Activated CD8-positive, alpha-beta memory T cell treated with anti-CD3 and anti-CD28 coated beads, Interleukin-2, amount 50 U/mL, for 48 hours (primary cell): ENCODE measurements around the gene SCFD1.

Experiments
- DNase-seq: peaks from one replicate; pipeline ENCODE4 v3.0.0-alpha.2; 2020

Gene SCFD1

DNA sequence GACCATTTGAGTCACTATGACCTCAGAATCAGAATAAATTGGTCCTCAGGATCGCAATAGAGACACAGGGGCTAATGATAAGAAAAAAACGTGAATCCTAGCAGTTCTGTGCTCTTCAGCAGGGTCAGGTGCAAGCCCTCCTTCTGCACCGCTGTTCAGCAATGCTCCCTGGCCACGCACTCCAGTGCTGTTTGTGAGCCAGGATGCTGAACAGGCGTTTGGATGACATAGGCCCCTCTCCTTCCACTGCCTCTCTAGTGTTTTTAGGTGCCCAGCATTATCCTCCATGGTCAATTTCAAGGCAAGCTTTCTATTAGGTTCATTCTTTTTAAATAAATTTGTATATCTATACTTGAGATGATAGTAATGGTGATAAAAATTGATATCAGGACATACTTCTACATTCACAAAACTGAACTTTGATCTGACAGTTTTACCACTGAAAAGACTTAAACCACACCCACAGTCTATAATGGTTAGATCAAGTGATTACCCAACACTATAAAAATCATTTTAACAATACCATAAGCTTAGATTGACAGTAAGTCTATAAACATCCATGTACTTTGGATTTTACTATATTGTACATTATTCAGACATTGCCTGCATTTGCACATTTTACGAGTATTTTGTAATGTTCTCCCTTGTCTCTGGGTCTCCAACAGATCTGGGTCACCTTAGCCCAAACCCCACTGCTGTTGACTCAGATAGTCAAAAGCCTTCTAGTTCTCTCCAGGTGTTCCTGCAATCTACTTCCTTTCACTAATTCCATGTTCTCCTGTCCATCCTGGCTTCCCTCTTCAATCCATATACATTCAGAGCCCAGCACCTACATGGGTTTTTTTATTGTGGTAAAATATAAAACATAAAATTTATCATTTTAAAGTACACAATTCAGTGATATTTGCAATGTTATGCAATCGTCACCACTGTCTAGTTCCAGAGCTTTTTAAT lies 137.3 kb downstream of the SCFD1 start:
- no peak for DNase-seq

DNA sequence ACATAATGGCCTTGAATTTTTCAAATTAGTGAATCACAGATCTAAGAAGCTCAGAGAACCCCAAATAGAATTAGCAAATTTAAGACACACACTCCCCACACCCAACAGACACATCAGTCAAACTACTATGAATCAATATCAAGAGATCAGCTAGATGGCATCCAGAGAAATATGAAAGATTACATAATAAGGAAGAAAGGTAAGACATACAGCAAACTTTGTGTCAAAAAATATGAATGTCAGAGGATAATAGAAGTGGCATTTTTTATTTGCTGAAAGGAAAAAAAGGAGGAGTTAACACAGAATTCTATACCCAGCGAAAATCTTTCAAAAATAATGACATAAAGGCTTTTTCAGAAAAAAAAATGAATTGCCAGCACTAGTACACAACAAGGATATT lies 141.8 kb downstream of the SCFD1 start:
- no peak for DNase-seq

DNA sequence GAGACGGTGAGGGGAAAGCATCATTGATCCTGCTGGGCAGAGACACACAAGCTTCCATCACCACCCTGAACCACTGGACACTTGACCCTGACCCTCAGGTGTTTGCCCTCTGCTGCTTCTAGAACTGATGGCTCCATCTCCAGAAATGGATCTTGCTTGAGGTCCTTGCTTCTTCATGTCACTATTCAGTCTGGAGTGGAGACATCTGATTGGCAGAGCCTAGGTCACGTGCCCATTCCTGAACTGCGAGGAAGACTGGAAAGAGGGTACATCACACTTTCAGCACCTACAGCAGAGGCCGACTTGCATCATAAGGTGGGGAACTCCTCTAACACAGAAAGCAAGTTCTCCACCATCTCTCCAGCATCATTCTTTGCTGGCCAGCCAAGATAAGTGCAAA lies 145.5 kb downstream of the SCFD1 start:
- no peak for DNase-seq

DNA sequence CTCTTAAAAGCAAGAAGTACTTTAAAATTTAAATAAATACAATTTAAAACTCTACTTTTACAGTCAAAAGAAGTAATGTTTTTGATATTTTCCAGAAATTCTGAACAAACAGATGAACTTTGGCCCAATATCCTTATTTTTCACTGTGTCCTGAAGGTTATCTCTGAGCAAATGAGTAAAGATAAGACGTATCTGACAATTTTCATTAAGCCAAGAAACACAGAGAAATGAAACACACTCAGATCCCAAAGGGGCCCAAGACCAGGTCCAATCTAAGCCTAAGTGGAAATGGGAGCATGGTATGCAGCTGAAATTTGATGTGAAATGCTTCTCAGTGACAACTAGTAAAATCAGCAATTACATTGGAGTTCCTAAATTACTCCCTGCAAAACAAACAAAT lies 146.7 kb downstream of the SCFD1 start:
- no peak for DNase-seq

DNA sequence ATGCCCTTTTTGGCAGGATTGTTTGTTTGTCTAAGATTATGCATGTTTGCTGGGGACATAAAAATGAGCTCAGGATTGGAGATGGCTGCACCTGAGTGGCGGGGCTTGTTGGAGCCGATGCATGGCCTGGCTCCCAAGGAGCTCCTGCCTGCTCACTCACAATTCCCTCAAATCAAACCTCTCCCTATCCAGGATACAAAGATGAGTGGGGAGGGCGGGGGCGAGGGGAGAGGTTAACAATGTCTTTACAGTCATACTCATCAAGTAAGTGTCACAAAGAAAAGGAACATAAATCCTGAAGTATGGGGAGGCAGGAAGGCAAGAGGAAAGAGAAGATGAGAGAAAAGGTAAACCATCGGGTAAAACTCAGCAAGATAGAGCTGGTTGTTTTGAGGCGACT lies 148.3 kb downstream of the SCFD1 start:
- no peak for DNase-seq

DNA sequence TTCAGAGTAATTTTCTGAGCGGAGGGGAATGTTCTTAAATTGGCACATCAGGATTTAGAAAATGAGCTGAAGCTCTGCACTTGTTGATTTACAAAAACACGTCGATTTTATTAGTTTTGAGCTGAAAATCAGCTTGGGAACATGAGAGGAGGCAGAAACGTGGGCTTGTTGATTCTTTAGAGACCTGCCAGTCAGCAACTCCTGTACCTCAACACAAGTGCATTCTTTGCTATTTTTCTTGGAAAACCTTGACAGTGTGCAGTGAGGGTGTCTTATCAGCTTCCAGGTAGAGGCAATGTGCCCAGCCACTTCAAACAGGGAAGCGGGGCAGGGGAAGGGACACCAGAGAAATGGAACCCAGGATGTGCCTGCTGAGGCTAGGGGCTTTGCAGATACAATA lies 149.5 kb downstream of the SCFD1 start:
- no peak for DNase-seq

DNA sequence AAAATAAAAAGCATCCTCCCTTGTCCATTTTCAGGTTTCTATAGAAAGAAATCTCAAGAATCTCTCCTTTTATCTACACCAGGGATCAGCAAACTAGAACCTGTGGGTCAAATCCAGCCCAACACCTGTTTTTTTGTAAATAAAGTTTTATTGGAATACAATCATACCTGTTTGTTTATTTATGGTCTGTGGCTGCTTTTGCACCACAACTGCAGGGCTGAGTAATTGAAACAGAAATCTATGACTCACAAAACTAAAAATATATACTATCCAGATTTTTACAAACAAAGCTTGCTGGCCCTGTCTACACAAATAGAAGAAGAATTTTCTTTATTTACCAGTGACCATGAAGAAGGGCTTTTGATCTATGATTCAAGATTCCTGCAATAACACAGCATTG lies 157.1 kb downstream of the SCFD1 start:
- DNase-seq, result no peak
